Erythroblast (primary cell): Measurements from ENCODE around the gene PDCD1LG2.

Source experiments
- GATA1 ChIP-seq: IDR thresholded peaks from 2 replicates; pipeline ENCODE4 v1.6.1; 2011; ENCODE audit warnings: low read depth, mild to moderate bottlenecking, control low read depth, low read length, moderate library complexity
- POLR2A ChIP-seq: IDR thresholded peaks from 2 replicates; pipeline ENCODE4 v1.6.1; 2011; ENCODE audit warnings: mild to moderate bottlenecking, low read length

GRCh38 chr9:5481322-5482040 lies 28.9 kb upstream of the PDCD1LG2 start:
- TF ChIP-seq POLR2A (no peak), GATA1 (no peak)
